Fibroblast of pulmonary artery (primary cell): ENCODE measurements around the gene DOCK3.

Experiments
- DNase-seq: peaks from one replicate; pipeline ENCODE4 v3.0.0-alpha.2; 2010; ENCODE audit warnings: low read depth
- H3K4me3 ChIP-seq: replicated peaks from 2 replicates; pipeline ENCODE4 v1.5.1; 2011; ENCODE audit warnings: low read depth, mild to moderate bottlenecking, control low read depth, low read length, moderate library complexity
- TF ChIP-seq, protein P1 (sequence below): IDR thresholded peaks from 2 replicates; pipeline ENCODE4 v1.5.1; 2011; ENCODE audit warnings: mild to moderate bottlenecking, control low read depth, low read length, inconsistent platforms; ENCODE audit errors: missing control alignments

The DOCK3 gene

DNA sequence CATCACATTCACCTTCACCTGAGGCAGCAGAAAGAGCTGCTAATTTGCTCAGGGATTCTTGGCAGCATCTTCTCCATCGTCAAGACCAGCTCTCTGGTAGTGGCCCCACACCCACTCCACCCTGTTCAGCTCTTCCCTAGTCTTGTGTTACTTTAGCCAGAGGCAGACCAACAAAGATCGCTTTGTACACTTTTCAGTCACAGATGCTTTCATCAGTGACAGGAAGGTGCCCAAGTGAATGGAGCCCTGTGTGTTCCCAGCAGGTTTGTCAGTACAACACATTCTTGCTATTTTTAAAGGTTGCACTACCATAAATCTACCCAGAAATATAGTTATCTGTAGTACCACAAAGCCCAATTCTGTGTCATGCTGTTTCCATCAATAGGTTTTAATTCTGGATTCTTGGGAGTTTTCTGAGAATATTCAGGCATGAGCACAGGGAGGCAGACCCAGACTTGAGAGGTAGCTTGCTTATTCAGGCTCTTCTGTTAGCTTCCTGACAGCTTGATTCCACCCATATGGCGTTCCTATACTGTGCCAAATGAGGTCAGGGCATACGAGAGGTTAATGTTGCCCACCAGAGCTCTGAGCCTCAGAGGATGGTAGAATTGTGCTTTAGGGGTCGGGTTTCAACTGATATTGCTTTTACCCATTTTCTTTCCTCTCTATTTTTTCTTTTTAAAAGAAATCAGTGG lies 600.5 kb downstream of the DOCK3 start:
- H3K4me3 ChIP-seq, result no peak overlapping the region
- no peak for DNase-seq
- TF ChIP-seq, protein P1, sequence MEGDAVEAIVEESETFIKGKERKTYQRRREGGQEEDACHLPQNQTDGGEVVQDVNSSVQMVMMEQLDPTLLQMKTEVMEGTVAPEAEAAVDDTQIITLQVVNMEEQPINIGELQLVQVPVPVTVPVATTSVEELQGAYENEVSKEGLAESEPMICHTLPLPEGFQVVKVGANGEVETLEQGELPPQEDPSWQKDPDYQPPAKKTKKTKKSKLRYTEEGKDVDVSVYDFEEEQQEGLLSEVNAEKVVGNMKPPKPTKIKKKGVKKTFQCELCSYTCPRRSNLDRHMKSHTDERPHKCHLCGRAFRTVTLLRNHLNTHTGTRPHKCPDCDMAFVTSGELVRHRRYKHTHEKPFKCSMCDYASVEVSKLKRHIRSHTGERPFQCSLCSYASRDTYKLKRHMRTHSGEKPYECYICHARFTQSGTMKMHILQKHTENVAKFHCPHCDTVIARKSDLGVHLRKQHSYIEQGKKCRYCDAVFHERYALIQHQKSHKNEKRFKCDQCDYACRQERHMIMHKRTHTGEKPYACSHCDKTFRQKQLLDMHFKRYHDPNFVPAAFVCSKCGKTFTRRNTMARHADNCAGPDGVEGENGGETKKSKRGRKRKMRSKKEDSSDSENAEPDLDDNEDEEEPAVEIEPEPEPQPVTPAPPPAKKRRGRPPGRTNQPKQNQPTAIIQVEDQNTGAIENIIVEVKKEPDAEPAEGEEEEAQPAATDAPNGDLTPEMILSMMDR, result no peak

DNA sequence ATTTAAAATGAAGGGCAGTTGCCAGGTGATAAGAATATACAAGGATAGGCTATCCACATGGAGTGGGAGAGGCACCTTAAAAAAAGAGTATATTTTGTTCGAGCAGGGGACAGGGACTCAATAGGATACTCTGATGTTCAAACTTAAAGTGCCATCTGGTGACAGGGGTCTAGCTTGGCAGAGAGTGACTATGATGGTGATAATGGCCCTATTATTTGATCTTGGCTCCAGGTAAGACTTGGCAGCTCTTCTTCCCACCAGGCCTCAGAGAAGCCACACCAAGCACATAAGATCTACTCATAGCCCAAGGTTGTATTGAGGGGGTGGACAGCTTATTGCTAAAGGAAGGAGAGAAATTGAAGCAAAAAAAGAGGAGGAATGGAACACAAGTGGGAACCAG lies 601.3 kb downstream of the DOCK3 start:
- no peak overlapping the region for H3K4me3 ChIP-seq
- TF ChIP-seq, protein P1, result no peak

DNA sequence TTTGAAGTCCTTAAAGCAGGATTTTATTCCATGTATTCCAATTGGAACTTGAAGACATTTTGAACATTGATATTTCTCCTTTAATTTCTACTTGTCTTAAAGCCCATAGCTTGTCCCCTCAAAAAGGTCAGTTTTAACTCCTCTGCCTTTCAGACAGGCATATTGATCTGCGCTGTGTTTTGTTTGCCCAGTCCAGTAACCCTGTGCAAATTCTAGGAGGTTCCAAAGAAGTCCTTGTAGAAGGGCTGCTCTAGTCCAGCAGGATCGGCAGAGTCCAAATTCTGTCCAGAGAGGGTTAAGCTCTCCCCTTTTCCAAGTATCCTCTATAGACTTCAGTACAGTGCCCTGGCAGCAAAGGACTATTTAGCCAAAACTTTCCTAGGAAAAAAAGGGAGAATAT lies 604.7 kb downstream of the DOCK3 start:
- DNase-seq, result no peak
- no peak overlapping the region for H3K4me3 ChIP-seq
- TF ChIP-seq, protein P1, result no peak

More for the DNA sequence above, 601.3 kb downstream of the DOCK3 start:
- DNase-seq, result no peak

DNA sequence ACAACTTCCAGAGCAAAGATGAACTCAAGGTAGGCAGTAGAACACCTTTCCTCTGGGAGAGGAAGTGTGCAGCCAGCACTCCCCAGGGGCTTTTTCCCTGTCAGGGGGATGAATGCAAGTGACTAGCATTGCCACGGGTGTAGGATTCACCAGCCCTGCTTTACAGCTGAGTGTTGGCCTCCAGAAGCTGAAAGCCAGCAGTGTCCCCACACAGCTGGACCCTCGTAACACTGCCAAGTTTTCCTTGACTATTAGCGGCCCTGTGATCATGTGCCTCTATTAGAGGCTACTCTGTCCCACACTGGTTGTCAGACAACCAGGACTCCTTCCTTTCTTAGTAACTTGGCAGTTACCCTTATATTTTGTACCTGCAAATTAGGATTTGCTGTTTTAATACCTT lies 605.4 kb downstream of the DOCK3 start:
- DNase-seq, result no peak
- H3K4me3 ChIP-seq, result no peak overlapping the region
- TF ChIP-seq, protein P1, result no peak

DNA sequence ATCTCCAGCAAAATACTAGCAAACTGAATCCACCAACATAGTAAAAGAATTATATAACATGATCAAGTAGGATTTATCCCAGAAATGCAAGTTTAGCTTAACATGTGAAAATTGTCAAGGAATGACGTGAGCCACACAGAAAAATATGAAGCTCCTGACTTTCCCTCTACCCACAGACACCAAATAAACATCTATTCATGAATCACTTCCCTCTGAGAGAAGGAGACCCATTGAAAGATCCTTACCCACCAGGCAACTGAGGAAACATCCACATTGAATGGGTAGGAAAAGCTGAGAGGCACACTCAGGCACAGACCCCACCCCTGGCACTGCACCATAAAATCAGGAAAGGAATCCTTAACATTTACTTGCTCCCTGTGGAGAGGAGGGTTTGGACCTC lies 608.2 kb downstream of the DOCK3 start:
- no peak overlapping the region for H3K4me3 ChIP-seq
- no peak for DNase-seq
- TF ChIP-seq, protein P1, result no peak

DNA sequence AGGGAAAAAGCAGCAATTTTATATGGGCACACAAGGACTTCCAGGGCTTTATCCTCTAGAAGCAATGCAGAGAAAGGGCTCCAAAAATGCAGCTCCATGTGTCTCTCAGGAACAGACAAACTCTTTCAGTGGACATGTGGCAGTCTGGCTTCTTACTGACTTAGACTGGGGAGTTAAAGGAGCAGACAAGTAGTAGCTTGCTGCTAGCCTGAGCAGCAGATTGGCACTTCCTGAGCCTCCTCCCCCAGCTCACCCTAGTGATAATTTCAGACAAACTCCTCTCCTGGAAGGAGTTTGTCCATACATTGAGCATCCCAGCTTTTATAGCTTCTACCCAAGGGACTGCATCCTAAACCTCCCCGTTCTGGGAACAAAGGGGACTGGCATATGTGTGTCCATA lies 608.7 kb downstream of the DOCK3 start:
- TF ChIP-seq, protein P1, result no peak
- no peak for DNase-seq
- no peak overlapping the region for H3K4me3 ChIP-seq

DNA sequence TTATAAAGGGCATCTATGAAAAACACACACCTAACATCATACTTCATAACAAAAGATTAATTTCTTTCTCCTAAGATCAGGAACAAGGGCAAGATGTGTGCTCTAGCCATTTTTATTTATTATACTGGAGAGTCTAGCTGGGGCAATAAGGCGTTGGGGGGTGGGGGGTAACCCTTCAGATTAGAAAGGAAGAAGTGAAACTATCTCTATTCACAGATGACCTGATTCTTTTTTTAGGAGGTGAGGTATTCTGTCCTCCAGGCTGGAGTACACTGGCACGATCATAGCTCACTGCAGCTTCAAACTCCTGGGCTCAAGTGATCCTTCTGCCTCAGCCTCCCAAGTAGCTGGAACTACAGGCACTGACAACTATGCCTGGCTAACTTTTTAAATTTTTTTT lies 620.9 kb downstream of the DOCK3 start:
- no peak for DNase-seq
- H3K4me3 ChIP-seq, result no peak overlapping the region
- TF ChIP-seq, protein P1, result no peak
